GM19351 (cell line): ENCODE results near the gene PCED1B.

Experiments used
- ATAC-seq: cut with Tn5 transposase; IDR thresholded peaks from one replicate; pipeline ENCODE4 v1.9.1; 2021; ENCODE audit warnings: mild to moderate bottlenecking, moderate library complexity; ENCODE audit not compliant: unreplicated experiment

The PCED1B gene

GRCh38 chr12:47224563-47225133, 145.2 kb downstream of the PCED1B start:
- ATAC-seq, result no peak

- ATAC-seq, result no peak
Measured at GRCh38 chr12:47225356-47225755, 145.9 kb downstream of the PCED1B start.

- ATAC-seq, result no peak
Measured at GRCh38 chr12:47226199-47226598, 146.8 kb downstream of the PCED1B start.

DNA sequence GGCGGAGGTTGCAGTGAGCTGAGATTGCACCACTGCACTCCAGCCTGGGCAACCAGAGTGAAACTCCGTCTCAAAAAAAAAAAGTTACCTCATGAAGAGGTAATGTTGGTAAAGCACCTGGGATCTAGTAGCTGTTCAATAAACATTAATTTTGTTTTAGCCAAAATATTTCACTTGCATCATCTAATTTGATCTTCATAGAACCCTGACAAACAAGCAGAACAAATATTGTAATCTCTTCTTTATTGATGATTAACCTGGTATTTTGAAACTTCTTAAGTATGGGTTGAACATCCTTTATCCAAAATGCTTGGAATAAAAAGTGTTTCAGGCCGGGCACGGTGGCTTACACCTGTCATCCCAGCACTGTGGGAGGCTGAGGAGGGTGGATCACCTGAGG, 149.4 kb downstream of the PCED1B start:
- ATAC-seq, result no peak

- ATAC-seq, result no peak
Measured at GRCh38 chr12:47231456-47231855, 152.0 kb downstream of the PCED1B start.

DNA sequence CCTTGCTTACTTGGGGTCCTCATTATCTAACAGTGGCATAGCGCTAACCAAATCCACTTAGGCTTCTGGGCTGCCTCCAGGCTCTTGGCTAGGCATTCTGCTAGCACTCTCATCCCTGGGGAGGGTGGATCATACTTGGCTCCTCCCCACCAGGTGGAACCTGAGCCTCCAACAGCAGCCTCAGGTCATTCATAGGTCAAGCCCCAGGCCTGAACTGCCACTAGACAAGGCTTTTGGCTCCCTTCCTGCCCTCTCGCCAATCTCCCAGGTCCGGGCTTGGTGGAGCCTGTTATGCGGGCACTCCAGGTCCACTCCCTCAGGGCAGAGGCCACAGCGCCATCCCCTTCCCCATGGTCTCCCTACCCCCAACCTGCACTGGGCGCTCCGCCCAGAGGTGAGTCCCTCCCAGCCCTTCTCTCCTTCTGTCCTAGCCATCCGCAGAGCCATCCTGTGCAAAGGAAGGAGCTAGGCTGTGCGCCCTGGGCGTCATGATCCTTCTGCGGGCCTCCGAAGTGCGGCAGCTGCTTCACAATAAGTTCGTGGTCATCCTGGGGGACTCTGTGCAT, 155.2 kb downstream of the PCED1B start:
- ATAC-seq, result no peak

GRCh38 chr12:47235258-47236040, 156.0 kb downstream of the PCED1B start:
- ATAC-seq, result no peak

- no peak for ATAC-seq
Measured at GRCh38 chr12:47236109-47236714, 156.8 kb downstream of the PCED1B start.

DNA sequence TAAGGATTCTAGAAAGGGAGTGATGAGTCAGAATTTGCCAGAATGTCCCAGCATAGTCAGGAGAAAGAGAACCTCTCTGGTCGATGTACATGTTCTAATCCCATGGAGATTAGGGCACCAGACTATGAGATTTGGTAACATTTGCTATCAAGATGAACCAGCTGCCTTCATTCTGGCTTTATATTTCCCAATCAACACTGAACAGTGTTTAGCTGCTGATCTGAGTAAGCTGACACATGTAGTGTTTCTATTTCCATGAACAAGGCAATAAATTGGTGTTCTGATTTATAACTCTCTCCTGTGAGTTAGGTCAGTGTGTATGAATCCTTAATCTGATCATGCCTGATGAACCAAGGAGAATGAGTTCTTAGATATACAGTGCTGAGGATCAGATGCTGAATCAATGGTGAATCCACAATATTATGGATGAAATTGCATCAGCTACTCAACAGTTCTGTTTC, 158.4 kb downstream of the PCED1B start:
- ATAC-seq, result no peak

DNA sequence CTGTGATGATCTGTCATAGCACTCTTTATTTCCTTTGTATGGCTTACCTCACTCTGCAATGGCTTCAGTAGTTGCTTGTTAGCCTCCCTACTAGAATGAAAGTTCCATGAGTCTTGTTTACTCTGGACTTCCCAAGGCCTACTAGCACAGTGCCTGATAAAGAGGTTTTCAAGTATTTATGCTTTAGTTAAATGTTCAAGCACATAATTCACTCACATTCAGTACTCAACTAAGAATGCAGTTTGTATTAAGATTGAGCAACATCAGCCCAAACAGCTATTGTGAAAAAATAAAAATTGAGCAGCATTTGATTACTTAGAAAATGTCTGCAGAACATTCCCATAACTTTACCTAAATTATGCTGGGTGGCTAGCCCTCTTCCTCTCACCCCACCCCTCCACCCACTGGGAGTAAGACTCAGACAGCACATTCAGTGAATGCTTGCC, 159.3 kb downstream of the PCED1B start:
- ATAC-seq, result no peak

DNA sequence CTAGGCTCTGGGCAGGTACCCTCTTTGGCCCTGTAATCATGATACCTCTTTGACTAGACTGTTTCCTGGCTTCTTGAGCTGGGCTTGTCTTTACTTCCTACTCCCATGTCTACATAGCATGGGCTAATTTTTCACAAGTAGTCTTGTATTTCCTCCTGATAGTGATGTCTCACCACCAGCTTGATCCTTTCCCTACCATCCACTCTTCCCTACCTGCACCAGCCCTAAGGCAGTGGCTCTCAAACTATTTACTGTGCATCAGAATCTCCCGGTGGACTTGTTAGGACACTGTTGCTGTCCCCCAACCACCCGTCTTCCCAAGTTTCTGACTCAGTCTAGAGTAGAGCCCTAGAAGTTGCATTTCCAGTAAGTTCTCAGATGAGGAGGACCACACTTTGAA, 163.0 kb downstream of the PCED1B start:
- no peak for ATAC-seq

DNA sequence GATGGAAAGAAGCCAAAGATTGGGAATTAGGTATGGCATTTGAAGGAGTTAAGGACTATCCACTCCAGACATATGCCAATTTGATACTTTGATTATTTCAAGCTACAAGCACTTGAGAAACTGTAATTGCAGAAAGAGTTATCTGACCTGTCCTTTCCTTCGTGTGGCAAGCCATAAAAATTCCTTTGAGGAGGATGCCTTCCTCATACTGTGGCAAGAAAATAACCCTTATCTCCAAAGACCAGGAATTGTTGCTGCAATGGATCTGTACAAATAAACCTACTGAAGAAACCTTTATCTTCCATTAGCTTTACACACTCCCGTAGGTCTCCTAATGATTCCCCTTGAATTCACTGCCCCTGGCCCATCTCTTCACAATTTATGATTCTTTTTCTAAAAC, 165.4 kb downstream of the PCED1B start:
- no peak for ATAC-seq

GRCh38 chr12:47245623-47246022, 166.2 kb downstream of the PCED1B start:
- ATAC-seq, result no peak

GRCh38 chr12:47247418-47247817, 168.0 kb downstream of the PCED1B start:
- ATAC-seq, result no peak

- ATAC-seq, result no peak
Measured at GRCh38 chr12:47249082-47249481, 169.7 kb downstream of the PCED1B start.

GRCh38 chr12:47249719-47250357, 170.4 kb downstream of the PCED1B start:
- ATAC-seq, result no peak

GRCh38 chr12:47251919-47252318, 172.5 kb downstream of the PCED1B start:
- no peak for ATAC-seq

- no peak for ATAC-seq
Measured at GRCh38 chr12:47264951-47265350, 185.5 kb downstream of the PCED1B start.

- no peak for ATAC-seq
Measured at GRCh38 chr12:47265391-47265790, 186.0 kb downstream of the PCED1B start.

DNA sequence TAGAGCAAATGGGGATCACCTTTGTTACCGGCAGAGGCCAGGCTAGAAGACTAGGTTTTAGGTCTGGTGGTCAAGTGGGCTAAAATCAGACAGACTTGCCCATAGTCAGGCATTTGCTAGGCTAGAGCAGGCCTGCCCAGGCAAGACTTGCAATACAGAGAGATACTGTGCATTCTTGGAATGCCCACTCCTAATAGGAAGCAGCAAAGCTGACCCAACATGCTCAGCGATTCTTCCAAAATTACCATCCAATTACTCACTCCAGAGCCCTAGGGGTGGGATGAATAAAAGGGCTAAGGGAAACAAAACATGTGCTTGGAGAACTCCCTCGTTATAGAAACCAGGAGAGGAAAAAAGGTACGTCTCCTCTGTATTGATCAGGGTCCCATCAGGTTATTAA, 188.2 kb downstream of the PCED1B start:
- no peak for ATAC-seq
